VCaP (cell line): ENCODE results near the gene PRLR.

ENCODE experiments used
- H3K27ac ChIP-seq: fragments of 450-650 bp; 2 replicates; pipeline ENCODE4 v1.5.1; 2017
- CTCF ChIP-seq: fragments of 450-650 bp; conservative IDR thresholded peaks from 2 replicates; pipeline ENCODE4 v1.5.1; 2017; ENCODE audit warnings: mild to moderate bottlenecking, moderate library complexity

Gene PRLR

GRCh38 chr5:35009657-35010056, 220.6 kb downstream of the PRLR start:
- no peak overlapping the region for H3K27ac ChIP-seq

GRCh38 chr5:35009019-35009418, 221.3 kb downstream of the PRLR start:
- TF ChIP-seq CTCF, result no peak
- H3K27ac ChIP-seq, result no peak overlapping the region

More at GRCh38 chr5:35009657-35010056, 220.6 kb downstream of the PRLR start:
- no peak for TF ChIP-seq CTCF

GRCh38 chr5:35004771-35005170, 225.5 kb downstream of the PRLR start:
- no peak overlapping the region for H3K27ac ChIP-seq
- no peak for TF ChIP-seq CTCF

- H3K27ac ChIP-seq, result no peak overlapping the region
- TF ChIP-seq CTCF, result no peak
These were observed 226.1 kb downstream of the PRLR start for GRCh38 chr5:35004200-35004599.

- no peak overlapping the region for H3K27ac ChIP-seq
- TF ChIP-seq CTCF, result peak; percentile 95
These were observed 227.0 kb downstream of the PRLR start for GRCh38 chr5:35003018-35003957.

GRCh38 chr5:35002459-35002858, 227.8 kb downstream of the PRLR start:
- H3K27ac ChIP-seq, result no peak overlapping the region
- no peak for TF ChIP-seq CTCF

- no peak for TF ChIP-seq CTCF
- no peak overlapping the region for H3K27ac ChIP-seq
These were observed 228.4 kb downstream of the PRLR start for GRCh38 chr5:35001842-35002241.
